Neutrophil (primary cell): ENCODE data around the gene RNF182.

Source experiments
- H3K27ac ChIP-seq: fragments of 200-600 bp; sonication (generic); 2 replicates; pipeline ENCODE4 v1.5.1; 2016; ENCODE audit warnings: mild to moderate bottlenecking, moderate library complexity
- H3K27me3 ChIP-seq: fragments of 200-600 bp; sonication (generic); 2 replicates; pipeline ENCODE4 v1.6.0; 2016; ENCODE audit warnings: mild to moderate bottlenecking
- H3K36me3 ChIP-seq: fragments of 200-600 bp; sonication (generic); 2 replicates; pipeline ENCODE4 v1.5.1; 2017
- H3K4me1 ChIP-seq, 2 experiments: fragments of 200-600 bp in 1 of 2; sonication (generic) in 1 of 2; 1 replicate in 1 of 2; 2 replicates in 1 of 2; pipeline versions ENCODE4 v1.5.1 to v1.6.1; 2013 to 2016; ENCODE audit warnings: low read depth in 1 of 2, low read length in 1 of 2, mild to moderate bottlenecking in 1 of 2, moderate library complexity in 1 of 2; ENCODE audit not compliant: control insufficient read depth in 1 of 2, insufficient read depth in 1 of 2
- H3K4me3 ChIP-seq, 2 experiments: fragments of 200-600 bp in 1 of 2; sonication (generic) in 1 of 2; 1 replicate in 1 of 2; 2 replicates in 1 of 2; pipeline ENCODE4 v1.5.1; 2013 to 2016; ENCODE audit warnings: low read depth in 1 of 2, low read length in 1 of 2, mild to moderate bottlenecking in 1 of 2, moderate library complexity in 1 of 2
- H3K9me3 ChIP-seq: fragments of 200-600 bp; sonication (generic); 2 replicates; pipeline ENCODE4 v1.5.1; 2016
- TF ChIP-seq, protein P1 (sequence below): fragments of 200-600 bp; sonication (generic); IDR thresholded peaks from 2 replicates; pipeline ENCODE4 v1.5.1; 2016; ENCODE audit warnings: antibody characterized with exemption

The RNF182 gene

DNA sequence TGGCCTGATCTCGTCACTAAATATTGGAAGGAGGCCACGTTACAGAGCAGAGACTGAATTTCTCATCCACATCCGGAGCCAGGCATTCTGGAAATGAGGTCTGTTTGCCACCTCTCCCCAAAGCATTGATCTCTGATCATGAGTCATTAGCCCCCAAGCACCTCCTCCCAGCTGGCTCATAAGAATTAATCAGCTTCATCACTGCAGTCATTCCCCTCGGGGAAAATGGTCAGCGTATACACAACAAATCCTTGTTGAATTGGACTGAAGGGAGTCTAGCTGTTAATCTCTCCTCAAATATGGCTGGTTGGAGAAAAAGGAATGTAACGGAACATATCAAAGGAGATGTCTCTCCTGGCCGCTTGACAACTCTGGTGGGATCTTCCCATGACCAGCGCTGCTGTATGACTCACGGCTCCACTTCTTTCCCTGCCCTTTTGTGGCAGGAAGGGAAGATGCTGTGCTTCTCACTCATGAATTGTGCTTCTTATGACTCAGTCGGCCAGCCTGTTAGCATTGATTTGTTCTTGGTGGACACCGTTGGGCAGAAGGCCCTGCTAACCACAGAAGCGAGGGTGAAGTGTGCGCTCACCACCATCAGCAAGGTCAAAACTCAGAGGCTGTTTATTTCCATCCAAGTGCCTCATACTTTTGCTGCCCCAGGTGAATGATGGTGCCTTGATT lies 76.7 kb downstream of the RNF182 start:
- no peaks in the 10 kb centered on the region for H3K4me1 ChIP-seq
- H3K9me3 ChIP-seq = no peaks in the 10 kb centered on the region
- peaks cover 5% of the 10 kb centered on the region for H3K27me3 ChIP-seq
- TF ChIP-seq, protein P1, sequence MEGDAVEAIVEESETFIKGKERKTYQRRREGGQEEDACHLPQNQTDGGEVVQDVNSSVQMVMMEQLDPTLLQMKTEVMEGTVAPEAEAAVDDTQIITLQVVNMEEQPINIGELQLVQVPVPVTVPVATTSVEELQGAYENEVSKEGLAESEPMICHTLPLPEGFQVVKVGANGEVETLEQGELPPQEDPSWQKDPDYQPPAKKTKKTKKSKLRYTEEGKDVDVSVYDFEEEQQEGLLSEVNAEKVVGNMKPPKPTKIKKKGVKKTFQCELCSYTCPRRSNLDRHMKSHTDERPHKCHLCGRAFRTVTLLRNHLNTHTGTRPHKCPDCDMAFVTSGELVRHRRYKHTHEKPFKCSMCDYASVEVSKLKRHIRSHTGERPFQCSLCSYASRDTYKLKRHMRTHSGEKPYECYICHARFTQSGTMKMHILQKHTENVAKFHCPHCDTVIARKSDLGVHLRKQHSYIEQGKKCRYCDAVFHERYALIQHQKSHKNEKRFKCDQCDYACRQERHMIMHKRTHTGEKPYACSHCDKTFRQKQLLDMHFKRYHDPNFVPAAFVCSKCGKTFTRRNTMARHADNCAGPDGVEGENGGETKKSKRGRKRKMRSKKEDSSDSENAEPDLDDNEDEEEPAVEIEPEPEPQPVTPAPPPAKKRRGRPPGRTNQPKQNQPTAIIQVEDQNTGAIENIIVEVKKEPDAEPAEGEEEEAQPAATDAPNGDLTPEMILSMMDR = no peak
- no peaks in the 10 kb centered on the region for H3K36me3 ChIP-seq
- H3K4me3 ChIP-seq = no peak overlapping the region
- H3K27ac ChIP-seq = no peak overlapping the region

DNA sequence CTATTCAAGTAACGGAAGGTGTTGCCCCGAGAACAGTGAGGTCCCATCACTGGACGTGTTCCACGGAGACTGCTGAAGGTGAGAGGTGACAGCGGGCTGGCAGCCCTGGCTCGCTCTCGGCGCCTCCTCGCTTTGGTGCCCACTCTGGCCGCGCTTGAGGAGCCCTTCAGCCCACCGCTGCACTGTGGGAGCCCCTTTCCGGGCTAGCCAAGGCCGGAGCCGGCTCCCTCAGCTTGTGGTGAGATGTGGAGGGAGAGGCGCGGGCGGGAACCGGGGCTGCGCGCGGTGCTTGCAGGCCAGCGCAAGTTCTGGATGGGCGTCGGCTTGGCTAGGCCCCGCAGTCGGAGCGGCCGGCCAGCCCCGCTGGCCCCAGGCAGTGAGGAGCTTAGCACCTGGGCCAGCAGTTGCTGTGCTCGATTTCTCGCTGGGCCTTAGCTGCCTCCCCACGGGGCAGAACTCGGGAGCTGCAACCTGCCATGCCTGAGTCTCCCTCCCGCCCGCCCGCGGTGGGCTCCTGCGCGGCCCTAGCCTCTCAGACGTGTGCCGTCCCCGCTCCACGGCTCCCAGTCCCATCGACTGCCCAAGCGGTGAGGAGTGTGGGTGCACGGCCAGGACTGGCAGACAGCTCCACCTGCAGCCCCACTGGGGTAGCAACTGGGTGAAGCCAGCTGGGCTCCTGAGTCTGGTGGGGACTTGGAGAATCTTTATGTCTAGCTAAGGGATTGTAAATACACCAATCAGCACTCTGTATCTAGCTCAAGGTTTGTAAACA lies 77.6 kb downstream of the RNF182 start:
- Histone ChIP-seq H3K36me3 (no peaks in the 10 kb centered on the region), H3K4me1 (no peaks in the 10 kb centered on the region), H3K9me3 (no peaks in the 10 kb centered on the region), H3K4me3 (no peak overlapping the region), H3K27me3 (peaks cover 8% of the 10 kb centered on the region), H3K27ac (no peak overlapping the region)
- TF ChIP-seq, protein P1 = no peak

DNA sequence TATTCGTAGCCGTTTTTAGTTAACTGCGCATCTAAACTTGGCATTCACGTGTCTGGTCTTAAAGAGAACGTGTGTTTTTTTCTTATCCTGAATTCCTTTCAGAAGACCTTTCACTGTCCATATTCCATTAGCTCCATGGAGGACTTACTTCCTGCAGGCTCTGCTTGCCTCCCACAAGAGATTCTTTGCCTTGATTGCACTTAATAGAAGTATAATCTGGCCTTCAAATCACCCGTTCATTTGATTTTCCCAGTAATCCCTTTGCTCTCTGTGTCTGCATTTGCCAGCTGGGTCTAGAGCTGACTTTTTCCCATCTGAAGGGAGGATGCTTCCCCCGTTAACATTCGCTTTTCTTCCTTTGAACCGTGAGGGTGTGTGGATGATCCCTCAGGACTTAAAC lies 79.5 kb downstream of the RNF182 start:
- TF ChIP-seq, protein P1 = no peak
- no peaks in the 10 kb centered on the region for H3K9me3 ChIP-seq
- no peaks in the 10 kb centered on the region for H3K4me1 ChIP-seq

DNA sequence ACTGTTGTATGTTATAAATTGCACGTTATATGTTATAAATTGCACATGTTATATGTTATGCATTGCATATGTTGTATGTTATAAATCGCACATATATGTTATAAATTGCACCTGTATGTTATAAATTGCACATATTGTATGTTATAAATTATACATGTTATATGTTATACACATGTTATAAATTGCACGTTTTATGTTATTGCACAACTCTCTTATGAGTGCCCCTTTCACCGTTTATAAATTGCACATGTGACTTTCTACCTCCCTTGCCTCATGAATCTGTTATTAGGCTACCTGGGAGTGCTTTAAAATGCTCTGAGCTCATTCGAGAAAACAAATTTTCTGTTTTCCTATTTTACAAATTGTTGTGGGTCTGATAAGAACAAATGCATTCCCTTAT lies 84.1 kb downstream of the RNF182 start:
- H3K36me3 ChIP-seq = no peaks in the 10 kb centered on the region
- TF ChIP-seq, protein P1 = no peak
- peaks cover 5% of the 10 kb centered on the region for H3K27me3 ChIP-seq
- no peak overlapping the region for H3K4me3 ChIP-seq
- H3K4me1 ChIP-seq = no peaks in the 10 kb centered on the region
- H3K9me3 ChIP-seq = no peaks in the 10 kb centered on the region
- no peak overlapping the region for H3K27ac ChIP-seq

More for the DNA sequence above, 79.5 kb downstream of the RNF182 start:
- Histone ChIP-seq H3K27ac (no peak overlapping the region), H3K27me3 (peaks cover 5% of the 10 kb centered on the region), H3K36me3 (no peaks in the 10 kb centered on the region), H3K4me3 (no peak overlapping the region)

DNA sequence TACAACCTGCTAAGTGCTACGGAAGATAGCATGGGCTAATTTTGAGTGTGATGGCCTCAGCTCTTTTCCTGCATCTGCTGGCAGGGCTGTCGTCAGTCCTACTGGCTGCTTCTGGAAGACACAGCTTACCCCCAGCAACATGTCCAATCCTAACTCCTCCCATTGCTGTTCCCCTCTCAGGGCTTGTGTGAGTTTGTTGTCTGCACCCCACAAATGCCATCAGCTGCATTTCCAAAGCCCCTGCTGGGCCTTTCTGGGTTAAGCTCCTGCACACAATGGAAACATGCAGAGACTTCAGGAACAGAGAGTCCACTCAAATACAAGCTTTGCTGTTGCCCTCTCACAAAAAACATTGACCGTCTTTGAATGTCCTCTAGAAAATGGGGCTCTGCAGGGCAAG lies 84.7 kb downstream of the RNF182 start:
- Histone ChIP-seq H3K27ac (no peak overlapping the region), H3K36me3 (no peaks in the 10 kb centered on the region), H3K4me1 (no peaks in the 10 kb centered on the region), H3K4me3 (no peak overlapping the region), H3K9me3 (no peaks in the 10 kb centered on the region), H3K27me3 (peaks cover 5% of the 10 kb centered on the region)
- TF ChIP-seq, protein P1 = no peak
